Activated CD8-positive, alpha-beta T cell treated with anti-CD3 and anti-CD28 coated beads, Interleukin-2, amount 10 ng/mL, durations not matched to agents 7 days and 5 days (primary cell): Measurements from ENCODE around the gene KRT9. TPM values are rescaled to one million over a fixed set of nuclear protein-coding genes. Genes with fewer than 3 reads are reported as not detected.

Source experiments
- ATAC-seq: fragments of 150-1000 bp; cut with Tn5 transposase; one replicate; pipeline ENCODE4 v1.10.0; 2021; ENCODE audit warnings: moderate library complexity
- CTCF ChIA-PET: fragments of 350-600 bp; sonication (Branson Sonifier 250); formaldehyde crosslinking; loops from one replicate; lab custom pipeline; 2021; ENCODE audit warnings: antibody characterized with exemption; lab: Charles Lee
- POLR2A ChIA-PET: fragments of 350-600 bp; sonication (Branson Sonifier 250); formaldehyde crosslinking; loops from one replicate; lab custom pipeline; 2021; ENCODE audit warnings: antibody characterized with exemption; lab: Charles Lee
- DNase-seq: peaks from one replicate; pipeline ENCODE4 v3.0.0-alpha.2; 2020
- H3K27ac Mint-ChIP-seq: one replicate; pipeline ENCODE4 v1.8.0; 2021; ENCODE audit warnings: mild to moderate bottlenecking, mixed read lengths
- H3K27me3 Mint-ChIP-seq: one replicate; pipeline ENCODE4 v1.8.0; 2021; ENCODE audit warnings: low read depth, mixed read lengths
- H3K36me3 Mint-ChIP-seq: one replicate; pipeline ENCODE4 v1.8.0; 2021; ENCODE audit warnings: low read depth, mixed read lengths
- H3K4me1 Mint-ChIP-seq: one replicate; pipeline ENCODE4 v1.8.0; 2021; ENCODE audit warnings: low read depth, mixed read lengths
- H3K4me3 Mint-ChIP-seq: one replicate; pipeline ENCODE4 v1.8.0; 2021; ENCODE audit warnings: mild to moderate bottlenecking, mixed read lengths
- H3K9me3 Mint-ChIP-seq: one replicate; pipeline ENCODE4 v1.8.0; 2022; ENCODE audit warnings: mixed read lengths; ENCODE audit not compliant: insufficient read depth
- total RNA-seq, 2 experiments: library from RNA; stranded (reverse); gene quantifications; one replicate each; pipeline ENCODE4 v1.2.3, GENCODE V29; 2021

KRT9 gene
- total RNA-seq, 2 experiments from 2014 or later = not detected

- DNase-seq = no peak
- ChIA-PET CTCF (interaction anchor here (1.2 to 4.5 kb wide), 4 partner anchors 8 to 125 kb away, joined by 6 to 20 read pairs (median 12); no protein-coding TSS in a partner anchor), POLR2A (interaction anchor here (0.6 kb wide), 1 partner anchor 22 kb away, joined by 6 read pairs; the partner anchor contains the start of gene KRT15)
- no peak for ATAC-seq
- no peaks in the 10 kb centered on the region for H3K36me3 Mint-ChIP-seq
- peaks cover 4% of the 10 kb centered on the region for H3K27me3 Mint-ChIP-seq
- no peak overlapping the region for H3K4me3 Mint-ChIP-seq
- no peaks in the 10 kb centered on the region for H3K9me3 Mint-ChIP-seq
- H3K27ac Mint-ChIP-seq = no peak overlapping the region
- no peaks in the 10 kb centered on the region for H3K4me1 Mint-ChIP-seq
These were observed 30.8 kb downstream of the KRT9 start for GRCh38 chr17:41540921-41541625.

DNA sequence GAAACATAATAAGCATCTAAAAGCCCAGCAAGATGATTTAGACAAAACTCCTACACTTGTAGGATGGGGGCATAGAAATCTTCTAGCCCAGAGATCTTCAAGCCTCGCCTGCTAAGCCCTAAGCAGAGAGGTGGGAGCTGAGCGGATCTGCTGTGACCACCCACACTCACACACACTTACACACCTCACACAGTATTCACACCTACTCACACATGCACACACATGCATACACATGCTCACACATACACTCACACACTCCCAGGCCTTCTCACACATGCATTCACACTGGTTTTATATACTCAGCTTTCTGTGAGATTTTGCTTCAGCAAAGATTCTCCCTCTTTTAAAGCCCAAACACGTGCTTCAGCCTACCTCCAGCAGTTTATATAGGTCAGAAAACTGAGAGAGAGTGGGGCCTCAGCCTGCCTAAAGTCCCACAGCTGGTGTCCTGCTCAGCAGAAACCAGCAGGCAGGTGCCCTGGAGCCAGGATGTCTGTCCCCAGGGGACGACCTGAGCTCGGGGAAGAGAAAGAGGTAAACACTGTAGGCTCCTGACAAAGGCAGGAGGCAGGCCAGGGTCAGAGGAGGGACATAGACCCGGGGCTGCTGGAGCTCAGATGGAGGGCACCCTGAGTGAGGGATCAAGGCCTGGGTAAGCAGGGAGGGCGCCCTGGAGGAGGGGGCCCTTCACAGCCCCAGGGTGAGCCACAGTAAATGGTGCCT lies 31.7 kb downstream of the KRT9 start:
- Mint-ChIP-seq H3K27me3 (peaks cover 4% of the 10 kb centered on the region), H3K36me3 (no peaks in the 10 kb centered on the region), H3K4me3 (no peak overlapping the region), H3K4me1 (no peaks in the 10 kb centered on the region), H3K9me3 (no peaks in the 10 kb centered on the region), H3K27ac (no peak overlapping the region)
- POLR2A ChIA-PET = no interaction called here
- no peak for ATAC-seq
- CTCF ChIA-PET = interaction anchor here (1.8 to 2.4 kb wide), 2 partner anchors 9 to 126 kb away, joined by 8 to 17 read pairs; no protein-coding TSS in a partner anchor
- DNase-seq = no peak

DNA sequence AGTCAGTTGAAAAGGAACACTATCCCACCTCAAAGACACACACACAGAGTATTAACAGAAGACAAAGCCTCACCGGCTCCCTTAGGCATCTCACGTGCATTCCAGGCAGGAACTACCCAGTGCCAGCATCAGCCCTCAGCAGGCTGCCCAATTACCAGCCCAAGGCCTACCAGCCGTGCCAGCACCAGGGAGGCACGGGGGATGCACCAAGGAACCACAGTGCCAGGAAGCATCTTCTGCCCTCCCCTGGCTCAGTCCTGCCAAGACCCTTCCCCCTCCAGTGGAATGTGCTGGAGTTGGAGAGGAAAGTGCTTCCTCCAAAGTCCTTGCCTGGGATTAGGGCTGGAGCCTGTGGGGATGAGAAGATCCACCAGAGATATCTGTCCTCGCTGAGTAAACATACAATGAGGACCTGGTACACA lies 32.8 kb downstream of the KRT9 start:
- CTCF ChIA-PET = interaction anchor here (0.6 to 0.8 kb wide), 2 partner anchors 10 to 124 kb away, joined by 3 to 4 read pairs; no protein-coding TSS in a partner anchor
- Mint-ChIP-seq H3K27ac (no peak overlapping the region), H3K9me3 (no peaks in the 10 kb centered on the region), H3K27me3 (peaks cover 4% of the 10 kb centered on the region), H3K4me1 (no peaks in the 10 kb centered on the region), H3K4me3 (no peak overlapping the region), H3K36me3 (no peaks in the 10 kb centered on the region)
- DNase-seq = no peak
- POLR2A ChIA-PET = no interaction called here
- ATAC-seq = no peak

GRCh38 chr17:41538565-41538991 lies 33.3 kb downstream of the KRT9 start:
- ChIA-PET POLR2A (no interaction called here), CTCF (interaction anchor here (0.6 to 0.8 kb wide), 2 partner anchors 10 to 124 kb away, joined by 3 to 4 read pairs; no protein-coding TSS in a partner anchor)
- no peak for DNase-seq
- peaks cover 8% of the 10 kb centered on the region for H3K27me3 Mint-ChIP-seq
- no peaks in the 10 kb centered on the region for H3K4me1 Mint-ChIP-seq
- H3K4me3 Mint-ChIP-seq = no peak overlapping the region
- no peaks in the 10 kb centered on the region for H3K9me3 Mint-ChIP-seq
- no peak overlapping the region for H3K27ac Mint-ChIP-seq
- H3K36me3 Mint-ChIP-seq = no peaks in the 10 kb centered on the region
- ATAC-seq = no peak

GRCh38 chr17:41537990-41538389 lies 33.9 kb downstream of the KRT9 start:
- Mint-ChIP-seq H3K27me3 (peaks cover 8% of the 10 kb centered on the region), H3K27ac (no peak overlapping the region), H3K36me3 (no peaks in the 10 kb centered on the region), H3K9me3 (no peaks in the 10 kb centered on the region), H3K4me3 (no peak overlapping the region), H3K4me1 (no peaks in the 10 kb centered on the region)
- ChIA-PET CTCF (interaction anchor here (1.5 kb wide), 1 partner anchor 11 kb away, joined by 7 read pairs; no protein-coding TSS in a partner anchor), POLR2A (no interaction called here)
- no peak for ATAC-seq
- DNase-seq = no peak

- Mint-ChIP-seq H3K27me3 (peaks cover 12% of the 10 kb centered on the region), H3K4me3 (no peak overlapping the region), H3K36me3 (no peaks in the 10 kb centered on the region), H3K4me1 (no peaks in the 10 kb centered on the region), H3K9me3 (no peaks in the 10 kb centered on the region), H3K27ac (no peak overlapping the region)
- no peak for DNase-seq
- ChIA-PET POLR2A (no interaction called here), CTCF (interaction anchor here (1.5 kb wide), 1 partner anchor 11 kb away, joined by 7 read pairs; no protein-coding TSS in a partner anchor)
- ATAC-seq = no peak
These were observed 34.3 kb downstream of the KRT9 start for GRCh38 chr17:41537614-41537954.

- no peak for DNase-seq
- Mint-ChIP-seq H3K27me3 (peaks cover 14% of the 10 kb centered on the region), H3K36me3 (no peaks in the 10 kb centered on the region)
These were observed 34.9 kb downstream of the KRT9 start for GRCh38 chr17:41536741-41537613.

DNA sequence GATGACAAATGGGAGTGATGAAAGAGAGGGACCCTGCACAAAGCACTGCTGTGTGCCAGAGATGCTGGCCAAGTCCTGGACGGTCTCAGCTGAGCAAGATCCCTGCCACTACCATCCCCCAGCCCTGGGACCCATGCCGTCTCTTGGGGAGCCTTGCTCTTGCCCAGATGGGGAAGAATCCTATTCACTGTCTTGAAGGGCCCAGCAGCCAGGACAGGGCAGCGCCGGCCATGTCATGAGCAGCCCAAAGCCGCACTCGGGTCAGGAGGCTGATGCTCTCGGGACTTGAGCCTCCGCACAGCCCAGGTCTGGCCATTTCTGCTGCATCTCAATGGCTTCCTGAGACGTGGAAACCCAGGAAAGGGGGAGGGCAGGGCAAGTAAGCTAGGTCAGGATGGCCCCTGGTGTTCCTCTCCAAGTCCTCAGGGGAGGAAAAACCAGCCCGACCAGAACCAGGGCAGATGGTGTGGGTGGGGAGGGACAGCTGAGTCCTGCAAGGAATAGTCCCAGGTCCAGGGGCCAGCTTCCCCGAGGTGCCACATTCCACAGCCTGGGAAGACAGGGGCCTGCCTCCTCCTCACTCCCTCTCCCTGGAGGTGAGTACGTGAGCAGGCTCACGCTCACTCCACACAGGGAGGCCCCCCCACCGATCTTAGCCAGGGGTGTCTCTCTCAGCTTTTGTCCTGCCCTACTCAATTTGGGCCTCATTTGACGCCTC lies 35.9 kb downstream of the KRT9 start:
- Mint-ChIP-seq H3K9me3 (no peaks in the 10 kb centered on the region), H3K4me3 (no peak overlapping the region), H3K27ac (no peak overlapping the region), H3K4me1 (no peaks in the 10 kb centered on the region), H3K36me3 (no peaks in the 10 kb centered on the region), H3K27me3 (peaks cover 21% of the 10 kb centered on the region)
- DNase-seq (no peak), ATAC-seq (no peak)
- ChIA-PET POLR2A (no interaction called here), CTCF (interaction anchor here (0.9 to 2.2 kb wide), 4 partner anchors 13 to 127 kb away, joined by 3 to 16 read pairs (median 6); no protein-coding TSS in a partner anchor)

More at GRCh38 chr17:41536741-41537613, 34.9 kb downstream of the KRT9 start:
- Mint-ChIP-seq H3K4me3 (no peak overlapping the region), H3K9me3 (no peaks in the 10 kb centered on the region), H3K27ac (no peak overlapping the region), H3K4me1 (no peaks in the 10 kb centered on the region)
- ATAC-seq = no peak
- ChIA-PET POLR2A (no interaction called here), CTCF (interaction anchor here (1.2 to 1.5 kb wide), 2 partner anchors 12 to 14 kb away, joined by 4 to 7 read pairs; no protein-coding TSS in a partner anchor)

DNA sequence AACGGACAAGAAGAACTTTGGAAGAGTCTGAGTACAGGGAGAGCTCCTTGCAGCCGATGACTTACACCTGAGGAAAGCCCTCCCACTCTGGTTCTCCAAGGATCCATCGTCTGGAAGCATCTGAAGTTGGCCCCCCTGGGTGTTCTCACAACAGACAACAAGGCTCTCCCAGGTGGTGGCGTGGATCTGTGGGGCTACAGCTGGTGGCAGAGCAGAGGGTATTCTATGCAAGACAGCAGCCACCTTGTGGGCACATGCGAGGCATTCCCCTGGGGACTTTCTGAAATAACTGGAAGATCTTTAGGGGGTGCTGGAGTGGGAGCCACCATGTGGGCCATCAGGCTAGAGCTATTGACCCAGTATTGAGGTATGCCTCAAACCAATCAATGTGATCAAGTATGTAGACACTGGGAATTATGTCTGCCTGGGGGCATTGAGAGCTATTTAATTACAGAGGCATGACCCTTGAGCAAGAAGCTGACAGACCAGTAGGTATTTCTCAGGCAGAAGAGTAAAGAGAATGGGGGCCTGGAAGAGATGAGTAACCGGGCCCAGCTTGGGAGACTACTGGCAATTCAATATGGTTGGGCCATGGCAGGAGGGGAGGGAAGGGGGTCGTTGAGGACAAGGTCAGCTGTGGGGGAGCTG lies 36.8 kb downstream of the KRT9 start:
- DNase-seq (no peak), ATAC-seq (no peak)
- ChIA-PET CTCF (interaction anchor here (1.2 to 2.2 kb wide), 2 partner anchors 14 to 113 kb away, joined by 8 to 16 read pairs; no protein-coding TSS in a partner anchor), POLR2A (no interaction called here)
- Mint-ChIP-seq H3K9me3 (no peaks in the 10 kb centered on the region), H3K36me3 (no peaks in the 10 kb centered on the region), H3K27me3 (peaks cover 22% of the 10 kb centered on the region), H3K4me3 (no peak overlapping the region), H3K4me1 (no peaks in the 10 kb centered on the region), H3K27ac (no peak overlapping the region)

DNA sequence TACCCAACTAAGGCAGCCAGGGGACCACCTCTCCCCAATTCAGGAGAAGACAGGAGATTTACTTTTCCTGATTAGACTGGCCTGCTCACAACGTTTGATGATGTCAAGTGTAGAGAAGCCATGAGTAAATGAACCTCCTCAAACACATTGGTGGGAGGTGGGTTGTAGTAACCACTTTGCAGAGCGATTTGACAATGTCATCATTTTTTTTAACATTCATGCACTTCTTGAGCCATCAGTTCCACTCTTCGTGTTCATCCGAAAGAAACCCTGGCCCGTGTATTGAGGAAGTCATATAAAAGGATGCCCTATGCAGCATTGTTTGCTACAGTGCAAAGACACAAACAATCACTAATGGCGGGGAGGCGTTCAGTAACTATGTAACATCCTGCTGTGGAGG lies 38.2 kb downstream of the KRT9 start:
- no peak for DNase-seq
- peaks cover 35% of the 10 kb centered on the region for H3K27me3 Mint-ChIP-seq
- CTCF ChIA-PET = interaction anchor here (2.0 kb wide), 1 partner anchor 15 kb away, joined by 20 read pairs; no protein-coding TSS in a partner anchor

More for the DNA sequence above, 38.2 kb downstream of the KRT9 start:
- Mint-ChIP-seq H3K4me1 (no peaks in the 10 kb centered on the region), H3K4me3 (no peak overlapping the region), H3K36me3 (no peaks in the 10 kb centered on the region), H3K9me3 (no peaks in the 10 kb centered on the region), H3K27ac (no peak overlapping the region)
- no peak for ATAC-seq
- POLR2A ChIA-PET = no interaction called here
